Measurements from ENCODE around the gene IGSF3. TPM values are rescaled to one million over a fixed set of nuclear protein-coding genes. Genes with fewer than 3 reads are reported as not detected.

The IGSF3 gene
- polyA plus RNA-seq, 1 experiment: 0.06 TPM

- no peak overlapping the region for H3K4me3 ChIP-seq (ENCODE audit: low read depth, low read length)
- H3K27ac ChIP-seq (ENCODE audit: low read depth, low read length): no peak overlapping the region
- DNase-seq (ENCODE audit: low read depth, low spot score): no peak
- no peak for TF ChIP-seq CTCF (IDR thresholded peaks at IDR 0.05; ENCODE audit: low read depth, low read length)
- no peaks in the 10 kb centered on the region for H3K27me3 ChIP-seq (ENCODE audit: control insufficient read depth, insufficient read depth, low read length)
- H3K9me3 ChIP-seq (ENCODE audit: control insufficient read depth, insufficient read depth, low read length): no peaks in the 10 kb centered on the region
- CTCF ChIA-PET: no interaction called here
- POLR2A ChIA-PET: no interaction called here
Observed at GRCh38 chr1:116697548-116698243, 30.2 kb upstream of the IGSF3 start.

- TF ChIP-seq CTCF (IDR thresholded peaks at IDR 0.05; ENCODE audit: low read depth, low read length): no peak
- Histone ChIP-seq H3K9me3 (ENCODE audit: control insufficient read depth, insufficient read depth, low read length) (no peaks in the 10 kb centered on the region), H3K4me3 (ENCODE audit: low read depth, low read length) (no peak overlapping the region), H3K27me3 (ENCODE audit: control insufficient read depth, insufficient read depth, low read length) (peaks cover 2% of the 10 kb centered on the region), H3K27ac (ENCODE audit: low read depth, low read length) (no peak overlapping the region)
- no peak for DNase-seq (ENCODE audit: low read depth, low spot score)
- ChIA-PET CTCF (no interaction called here), POLR2A (no interaction called here)
Observed at GRCh38 chr1:116694524-116694923, 27.0 kb upstream of the IGSF3 start.

GRCh38 chr1:116693759-116694480 is 26.4 kb upstream of the IGSF3 start:
- POLR2A ChIA-PET: no interaction called here
- CTCF ChIA-PET: no interaction called here
- H3K27me3 ChIP-seq (ENCODE audit: control insufficient read depth, insufficient read depth, low read length): peaks cover 2% of the 10 kb centered on the region
- DNase-seq (ENCODE audit: low read depth, low spot score): no peak
- no peak overlapping the region for H3K4me3 ChIP-seq (ENCODE audit: low read depth, low read length)
- no peak overlapping the region for H3K27ac ChIP-seq (ENCODE audit: low read depth, low read length)
- no peak for TF ChIP-seq CTCF (IDR thresholded peaks at IDR 0.05; ENCODE audit: low read depth, low read length)
- H3K9me3 ChIP-seq (ENCODE audit: control insufficient read depth, insufficient read depth, low read length): no peaks in the 10 kb centered on the region

GRCh38 chr1:116692879-116693278 is 25.3 kb upstream of the IGSF3 start:
- peaks cover 2% of the 10 kb centered on the region for H3K27me3 ChIP-seq (ENCODE audit: control insufficient read depth, insufficient read depth, low read length)
- no peak overlapping the region for H3K27ac ChIP-seq (ENCODE audit: low read depth, low read length)
- no peak overlapping the region for H3K4me3 ChIP-seq (ENCODE audit: low read depth, low read length)
- DNase-seq (ENCODE audit: low read depth, low spot score): no peak
- no peak for TF ChIP-seq CTCF (IDR thresholded peaks at IDR 0.05; ENCODE audit: low read depth, low read length)
- POLR2A ChIA-PET: no interaction called here
- CTCF ChIA-PET: no interaction called here
- no peaks in the 10 kb centered on the region for H3K9me3 ChIP-seq (ENCODE audit: control insufficient read depth, insufficient read depth, low read length)

GRCh38 chr1:116690849-116691406 is 23.4 kb upstream of the IGSF3 start:
- TF ChIP-seq CTCF (IDR thresholded peaks at IDR 0.05; ENCODE audit: low read depth, low read length): no peak
- Histone ChIP-seq H3K9me3 (ENCODE audit: control insufficient read depth, insufficient read depth, low read length) (no peaks in the 10 kb centered on the region), H3K27ac (ENCODE audit: low read depth, low read length) (no peak overlapping the region), H3K27me3 (ENCODE audit: control insufficient read depth, insufficient read depth, low read length) (peaks cover 2% of the 10 kb centered on the region), H3K4me3 (ENCODE audit: low read depth, low read length) (no peak overlapping the region)
- ChIA-PET CTCF (interaction anchor here (0.6 kb wide), 1 partner anchor 497 kb away, joined by 3 read pairs; no protein-coding TSS in a partner anchor), POLR2A (no interaction called here)
- no peak for DNase-seq (ENCODE audit: low read depth, low spot score)

All from AG04450 (cell line).